ENCODE data around the gene ABCB1.
A peak's percentile ranks its signal among the peaks of the same experiment; 100 is the strongest.
"Not testable (repeated sequence)": the region's sequence is repeated elsewhere in the genome, so short reads cannot be mapped to it uniquely, and the experiment has no call there.

DNA sequence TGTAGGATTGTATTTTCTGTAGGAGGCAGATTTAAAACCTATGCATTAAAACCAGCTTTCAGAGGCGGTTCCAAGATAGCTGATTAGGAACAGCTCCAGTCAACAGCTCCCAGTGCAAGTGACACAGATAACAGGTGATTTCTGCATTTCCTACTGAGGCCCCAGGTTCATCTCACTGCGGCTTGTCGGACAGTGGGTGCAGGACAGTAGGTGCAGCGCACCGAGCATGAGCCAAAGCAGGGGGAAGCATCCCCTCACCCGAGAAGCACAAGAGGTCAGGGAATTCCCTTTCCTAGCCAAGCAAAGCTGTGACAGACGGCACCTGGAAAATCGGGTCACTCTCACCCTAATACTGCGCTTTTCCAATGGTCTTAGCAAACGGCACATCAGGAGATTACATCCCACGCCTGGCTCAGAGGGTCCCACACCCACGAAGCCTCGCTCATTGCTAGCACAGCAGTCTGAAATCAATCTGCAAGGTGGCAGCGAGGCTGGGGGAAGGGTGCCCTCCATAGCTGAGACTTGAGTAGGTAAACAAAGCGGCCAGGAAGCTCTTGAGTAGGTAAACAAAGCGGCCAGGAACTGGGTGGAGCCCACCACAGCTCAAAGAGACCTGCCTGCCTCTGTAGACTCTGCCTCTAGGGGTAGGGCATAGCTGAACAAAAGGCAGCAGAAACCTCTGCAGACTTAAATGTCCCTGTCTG, 135.7 kb downstream of the ABCB1 start:
- TF ChIP-seq ZNF175 (tag by site-specific recombination; IDR thresholded peaks at IDR 0.05); MZF1 (tag by site-specific recombination; IDR thresholded peaks at IDR 0.05; ENCODE audit: borderline replicate concordance): not testable (repeated sequence)
- TF ChIP-seq, protein P1, sequence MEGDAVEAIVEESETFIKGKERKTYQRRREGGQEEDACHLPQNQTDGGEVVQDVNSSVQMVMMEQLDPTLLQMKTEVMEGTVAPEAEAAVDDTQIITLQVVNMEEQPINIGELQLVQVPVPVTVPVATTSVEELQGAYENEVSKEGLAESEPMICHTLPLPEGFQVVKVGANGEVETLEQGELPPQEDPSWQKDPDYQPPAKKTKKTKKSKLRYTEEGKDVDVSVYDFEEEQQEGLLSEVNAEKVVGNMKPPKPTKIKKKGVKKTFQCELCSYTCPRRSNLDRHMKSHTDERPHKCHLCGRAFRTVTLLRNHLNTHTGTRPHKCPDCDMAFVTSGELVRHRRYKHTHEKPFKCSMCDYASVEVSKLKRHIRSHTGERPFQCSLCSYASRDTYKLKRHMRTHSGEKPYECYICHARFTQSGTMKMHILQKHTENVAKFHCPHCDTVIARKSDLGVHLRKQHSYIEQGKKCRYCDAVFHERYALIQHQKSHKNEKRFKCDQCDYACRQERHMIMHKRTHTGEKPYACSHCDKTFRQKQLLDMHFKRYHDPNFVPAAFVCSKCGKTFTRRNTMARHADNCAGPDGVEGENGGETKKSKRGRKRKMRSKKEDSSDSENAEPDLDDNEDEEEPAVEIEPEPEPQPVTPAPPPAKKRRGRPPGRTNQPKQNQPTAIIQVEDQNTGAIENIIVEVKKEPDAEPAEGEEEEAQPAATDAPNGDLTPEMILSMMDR (tag by site-specific recombination; IDR thresholded peaks at IDR 0.05), result 0 out of 2 replicates have a peak, but pooled peaks have one; percentile 19
